Ishikawa (cell line): ENCODE results near the gene ZNF618.

ENCODE experiments used
- CEBPB ChIP-seq: IDR thresholded peaks from 2 replicates; pipeline ENCODE4 v1.6.1; 2012
- CREB1 ChIP-seq: IDR thresholded peaks from 2 replicates; pipeline ENCODE4 v1.6.1; 2012; ENCODE audit warnings: low read depth
- EGR1 ChIP-seq: IDR thresholded peaks from 2 replicates; pipeline ENCODE4 v1.6.1; 2012
- EP300 ChIP-seq: IDR thresholded peaks from 2 replicates; pipeline ENCODE4 v1.6.1; 2012; ENCODE audit warnings: borderline replicate concordance
- FOXM1 ChIP-seq: IDR thresholded peaks from 2 replicates; pipeline ENCODE4 v1.6.1; 2012; ENCODE audit warnings: low read depth, borderline replicate concordance
- MAX ChIP-seq: IDR thresholded peaks from 2 replicates; pipeline ENCODE4 v1.6.1; 2012
- NFIC ChIP-seq: IDR thresholded peaks from 2 replicates; pipeline ENCODE4 v1.6.1; 2012
- RAD21 ChIP-seq: IDR thresholded peaks from 2 replicates; pipeline ENCODE4 v1.6.1; 2012; ENCODE audit warnings: low read depth
- TAF1 ChIP-seq: IDR thresholded peaks from 2 replicates; pipeline ENCODE4 v1.6.1; 2012; ENCODE audit warnings: low read depth, mild to moderate bottlenecking
- TCF12 ChIP-seq: IDR thresholded peaks from 2 replicates; pipeline ENCODE4 v1.6.1; 2012; ENCODE audit warnings: low read depth
- TEAD4 ChIP-seq: IDR thresholded peaks from 2 replicates; pipeline ENCODE4 v1.6.1; 2012
- USF1 ChIP-seq: IDR thresholded peaks from 2 replicates; pipeline ENCODE4 v1.6.1; 2012
- YY1 ChIP-seq: IDR thresholded peaks from 2 replicates; pipeline ENCODE4 v1.6.1; 2012; ENCODE audit warnings: low read depth
- ZBTB7A ChIP-seq: IDR thresholded peaks from 2 replicates; pipeline ENCODE4 v1.6.1; 2012; ENCODE audit warnings: low read depth
- TF ChIP-seq, protein P1 (sequence below): IDR thresholded peaks from 2 replicates; pipeline ENCODE4 v1.6.1; 2012; ENCODE audit warnings: low read depth, mild to moderate bottlenecking

The ZNF618 gene

GRCh38 chr9:114047717-114048116 is 171.6 kb downstream of the ZNF618 start:
- TF ChIP-seq MAX, result no peak
- peak; percentile 33; the same call in 1 of the 2 replicates for TF ChIP-seq RAD21

DNA sequence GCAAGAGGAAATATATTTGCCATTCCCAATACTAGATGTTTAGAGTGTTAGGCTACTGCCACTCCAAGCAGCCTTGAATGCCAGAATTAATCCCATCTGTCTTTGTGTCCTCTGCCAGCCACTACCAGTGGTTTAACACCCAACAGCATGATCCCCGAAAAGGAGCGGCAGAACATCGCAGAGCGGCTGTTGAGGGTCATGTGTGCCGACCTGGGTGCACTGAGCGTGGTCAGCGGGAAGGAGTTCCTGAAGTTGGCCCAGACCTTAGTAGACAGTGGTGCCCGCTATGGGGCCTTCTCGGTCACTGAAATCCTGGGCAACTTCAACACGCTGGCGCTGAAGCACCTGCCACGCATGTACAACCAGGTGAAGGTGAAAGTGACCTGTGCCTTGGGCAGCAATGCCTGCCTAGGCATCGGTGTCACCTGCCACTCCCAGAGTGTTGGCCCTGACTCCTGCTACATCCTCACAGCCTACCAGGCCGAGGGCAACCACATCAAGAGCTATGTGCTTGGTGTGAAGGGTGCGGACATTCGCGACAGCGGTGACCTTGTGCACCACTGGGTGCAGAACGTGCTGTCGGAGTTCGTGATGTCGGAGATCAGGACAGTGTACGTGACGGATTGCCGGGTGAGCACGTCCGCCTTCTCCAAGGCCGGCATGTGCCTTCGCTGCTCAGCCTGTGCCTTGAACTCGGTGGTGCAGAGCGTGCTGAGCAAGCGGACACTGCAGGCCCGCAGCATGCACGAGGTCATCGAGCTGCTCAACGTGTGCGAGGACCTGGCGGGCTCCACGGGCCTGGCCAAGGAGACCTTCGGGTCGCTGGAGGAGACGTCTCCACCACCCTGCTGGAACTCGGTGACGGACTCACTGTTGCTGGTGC is 172.7 kb downstream of the ZNF618 start:
- TF ChIP-seq USF1 (no peak), NFIC (no peak), TCF12 (no peak), EGR1 (no peak), CREB1 (no peak), TEAD4 (no peak), ZBTB7A (no peak), MAX (no peak), EP300 (no peak), YY1 (no peak), CEBPB (no peak), RAD21 (no peak), TAF1 (no peak)
- TF ChIP-seq, protein P1, sequence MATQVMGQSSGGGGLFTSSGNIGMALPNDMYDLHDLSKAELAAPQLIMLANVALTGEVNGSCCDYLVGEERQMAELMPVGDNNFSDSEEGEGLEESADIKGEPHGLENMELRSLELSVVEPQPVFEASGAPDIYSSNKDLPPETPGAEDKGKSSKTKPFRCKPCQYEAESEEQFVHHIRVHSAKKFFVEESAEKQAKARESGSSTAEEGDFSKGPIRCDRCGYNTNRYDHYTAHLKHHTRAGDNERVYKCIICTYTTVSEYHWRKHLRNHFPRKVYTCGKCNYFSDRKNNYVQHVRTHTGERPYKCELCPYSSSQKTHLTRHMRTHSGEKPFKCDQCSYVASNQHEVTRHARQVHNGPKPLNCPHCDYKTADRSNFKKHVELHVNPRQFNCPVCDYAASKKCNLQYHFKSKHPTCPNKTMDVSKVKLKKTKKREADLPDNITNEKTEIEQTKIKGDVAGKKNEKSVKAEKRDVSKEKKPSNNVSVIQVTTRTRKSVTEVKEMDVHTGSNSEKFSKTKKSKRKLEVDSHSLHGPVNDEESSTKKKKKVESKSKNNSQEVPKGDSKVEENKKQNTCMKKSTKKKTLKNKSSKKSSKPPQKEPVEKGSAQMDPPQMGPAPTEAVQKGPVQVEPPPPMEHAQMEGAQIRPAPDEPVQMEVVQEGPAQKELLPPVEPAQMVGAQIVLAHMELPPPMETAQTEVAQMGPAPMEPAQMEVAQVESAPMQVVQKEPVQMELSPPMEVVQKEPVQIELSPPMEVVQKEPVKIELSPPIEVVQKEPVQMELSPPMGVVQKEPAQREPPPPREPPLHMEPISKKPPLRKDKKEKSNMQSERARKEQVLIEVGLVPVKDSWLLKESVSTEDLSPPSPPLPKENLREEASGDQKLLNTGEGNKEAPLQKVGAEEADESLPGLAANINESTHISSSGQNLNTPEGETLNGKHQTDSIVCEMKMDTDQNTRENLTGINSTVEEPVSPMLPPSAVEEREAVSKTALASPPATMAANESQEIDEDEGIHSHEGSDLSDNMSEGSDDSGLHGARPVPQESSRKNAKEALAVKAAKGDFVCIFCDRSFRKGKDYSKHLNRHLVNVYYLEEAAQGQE, result no peak

GRCh38 chr9:114049441-114050225 is 173.5 kb downstream of the ZNF618 start:
- TF ChIP-seq USF1 (no peak), CEBPB (no peak), RAD21 (no peak), TEAD4 (no peak), TAF1 (no peak), TCF12 (no peak), CREB1 (no peak), YY1 (no peak), FOXM1 (no peak), EGR1 (no peak), ZBTB7A (no peak), MAX (no peak), EP300 (no peak), NFIC (no peak)
- TF ChIP-seq, protein P1, result no peak

- TF ChIP-seq EP300 (no peak), EGR1 (no peak), ZBTB7A (no peak), NFIC (no peak), TCF12 (no peak), TAF1 (no peak)
- TF ChIP-seq, protein P1, result no peak
Observed at GRCh38 chr9:114050226-114050568, 174.1 kb downstream of the ZNF618 start.
